SW 1271 (cell line): Measurements from ENCODE around the gene SGCD.

Source experiments
- DNase-seq, 2 experiments: peaks; one replicate each; lab custom pipeline; 2025; lab: John Stamatoyannopoulos, UW

SGCD gene

GRCh38 chr5:156513123-156513815 is 186.3 kb downstream of the SGCD start:
- no peak for DNase-seq

DNA sequence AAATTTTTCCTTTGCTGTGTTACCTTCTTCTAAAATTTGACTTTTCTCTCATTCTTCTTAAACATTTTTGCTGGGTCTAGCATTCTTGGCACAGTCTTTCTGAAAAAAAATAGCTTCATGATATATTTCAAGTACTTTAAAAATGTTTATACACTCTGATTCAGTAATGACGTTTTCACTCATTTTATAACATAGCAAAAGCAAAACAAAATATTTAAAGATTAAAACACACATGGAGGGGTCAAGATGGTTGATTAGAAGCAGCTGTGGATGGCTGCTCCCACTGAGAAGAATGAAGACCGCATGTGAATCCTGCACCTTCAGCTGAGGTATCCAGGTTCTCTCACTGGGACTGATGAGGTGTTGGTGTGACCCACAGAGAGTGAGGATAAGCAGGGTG is 188.2 kb downstream of the SGCD start:
- no peak for DNase-seq

- no peak for DNase-seq
These were observed 188.9 kb downstream of the SGCD start for GRCh38 chr5:156515803-156516360.

DNA sequence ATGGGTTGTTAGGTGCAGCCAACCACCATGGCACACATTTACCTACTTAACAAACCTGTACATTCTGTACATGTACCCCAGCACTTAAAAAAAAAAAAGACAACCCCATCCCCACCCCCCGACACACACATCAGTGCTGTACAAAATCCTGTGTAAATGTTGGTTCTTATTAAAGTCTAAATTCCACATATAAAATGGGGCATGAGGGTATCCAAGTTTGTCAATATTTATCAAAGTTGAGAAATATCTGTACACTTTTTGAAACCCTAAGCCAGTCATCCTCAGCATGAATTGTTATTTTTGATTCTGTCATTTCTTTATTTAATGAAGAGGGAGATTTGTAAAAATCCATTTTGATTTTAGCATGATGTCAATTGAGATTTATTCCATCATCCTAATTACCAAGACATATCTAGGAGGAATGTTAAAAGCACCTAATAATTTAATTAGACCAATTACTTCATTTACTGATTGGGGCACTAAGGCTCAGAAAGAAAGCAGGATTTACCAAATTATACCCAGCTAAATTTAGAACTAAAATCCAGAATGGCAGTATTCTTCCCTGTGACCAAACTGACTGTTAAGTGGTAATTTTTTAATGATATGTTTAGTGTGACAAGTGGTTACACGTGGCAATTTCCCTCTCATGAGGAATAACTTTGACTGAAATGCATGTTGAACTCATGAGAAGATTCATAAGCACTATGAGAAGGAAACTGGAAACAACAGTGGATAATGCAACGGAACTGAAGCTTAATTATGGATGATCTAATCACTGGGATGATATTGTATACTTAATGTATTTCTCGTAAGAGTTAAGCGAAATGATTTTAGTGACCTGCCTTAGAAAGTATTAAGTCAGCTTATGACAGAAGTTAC is 195.9 kb downstream of the SGCD start:
- no peak for DNase-seq

- DNase-seq: no peak
These were observed 196.6 kb downstream of the SGCD start for GRCh38 chr5:156523607-156524006.

DNA sequence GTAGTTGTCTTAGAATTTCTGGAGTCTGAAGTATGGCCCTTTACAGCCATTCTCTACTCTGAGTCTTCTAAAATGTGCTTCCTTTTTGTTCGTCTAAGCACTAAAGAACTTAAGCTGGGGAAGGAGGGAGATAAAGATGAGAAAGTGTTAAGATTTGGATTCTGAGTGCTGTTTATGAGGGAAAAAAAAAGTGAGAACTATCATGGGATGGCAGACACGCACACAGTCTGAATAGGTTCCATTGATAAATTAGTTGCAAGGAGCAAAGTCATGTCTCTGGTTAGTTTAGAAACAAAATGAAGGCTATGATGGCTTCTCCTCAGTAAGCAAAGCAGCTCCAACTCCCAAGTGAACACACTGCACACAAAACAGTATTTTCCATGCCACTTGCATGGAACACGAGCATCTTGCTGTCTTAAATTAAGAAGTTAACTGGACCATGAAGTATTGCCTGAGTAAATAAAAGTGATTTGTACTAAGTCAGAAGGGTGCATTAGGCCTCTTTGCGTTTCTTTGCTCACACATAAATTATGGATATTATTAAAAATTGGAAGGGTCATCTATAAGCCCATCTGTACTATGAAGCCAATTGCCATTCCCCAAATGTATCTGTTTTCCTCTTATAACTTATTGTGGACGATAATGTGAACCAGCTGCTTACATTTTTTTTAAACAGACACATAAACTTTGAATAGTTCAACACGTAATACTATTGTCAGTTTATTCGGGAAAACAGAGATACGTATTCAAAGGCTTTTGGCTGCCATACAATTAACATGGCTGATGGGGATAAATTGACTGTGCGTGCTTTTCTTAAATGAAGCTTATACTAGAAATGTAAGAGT is 199.3 kb downstream of the SGCD start:
- no peak for DNase-seq

DNA sequence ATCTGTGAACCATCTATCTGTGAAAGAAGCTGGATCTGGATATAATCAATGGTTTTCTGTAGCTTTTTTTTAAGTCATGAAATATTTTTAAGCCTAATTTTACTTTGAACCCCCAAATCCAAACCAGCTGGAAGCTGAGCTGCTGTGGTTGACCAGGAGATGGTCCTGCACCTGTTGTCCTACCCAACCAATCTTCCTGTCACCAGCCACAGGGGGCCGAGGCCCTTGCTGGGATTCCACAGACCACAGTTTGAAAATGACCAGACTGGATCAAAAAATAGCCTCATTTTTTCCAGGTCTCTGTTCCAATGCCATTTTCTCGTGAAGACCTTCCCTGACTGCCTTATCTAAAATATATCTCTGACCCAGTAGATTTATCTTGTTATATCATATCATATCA is 200.6 kb downstream of the SGCD start:
- DNase-seq: no peak

GRCh38 chr5:156528673-156529072 is 201.7 kb downstream of the SGCD start:
- no peak for DNase-seq

DNA sequence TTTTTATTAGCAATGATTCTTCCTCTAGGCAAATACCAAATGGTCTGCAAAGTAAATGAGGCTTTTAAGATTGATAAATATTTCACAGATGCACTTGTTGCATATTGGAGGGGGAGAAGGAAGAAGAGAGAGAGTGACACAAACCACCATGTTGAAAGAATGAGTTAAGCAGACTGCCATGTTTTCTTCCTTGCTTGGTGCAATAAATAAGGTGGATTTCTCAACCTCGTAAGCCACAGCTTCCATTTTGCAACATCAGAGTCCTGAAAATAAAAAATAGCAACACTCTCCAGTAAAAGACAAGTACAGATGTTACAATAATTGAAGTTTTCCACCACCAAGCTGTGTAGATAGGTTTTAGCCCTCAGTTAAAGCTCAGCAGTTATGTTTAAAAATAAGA is 202.9 kb downstream of the SGCD start:
- no peak for DNase-seq

DNA sequence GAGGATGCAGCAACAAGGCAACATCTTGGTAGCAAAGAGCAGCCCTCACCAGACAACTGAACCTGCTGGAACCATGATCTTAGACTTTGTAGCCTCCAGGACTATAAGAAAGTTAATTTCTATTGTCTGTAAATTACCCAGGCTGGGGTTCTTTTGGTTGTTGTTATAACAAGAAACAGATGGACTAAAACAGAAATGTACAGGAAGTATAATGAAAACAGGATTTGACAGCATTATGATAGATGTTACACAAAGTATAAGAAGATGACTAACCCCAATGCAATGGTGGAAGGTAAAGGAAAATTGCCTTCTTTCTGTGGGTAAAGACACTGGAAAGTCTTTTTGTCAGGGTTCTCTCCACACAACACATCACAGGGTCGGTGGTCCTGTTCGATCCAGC is 204.2 kb downstream of the SGCD start:
- no peak for DNase-seq

DNA sequence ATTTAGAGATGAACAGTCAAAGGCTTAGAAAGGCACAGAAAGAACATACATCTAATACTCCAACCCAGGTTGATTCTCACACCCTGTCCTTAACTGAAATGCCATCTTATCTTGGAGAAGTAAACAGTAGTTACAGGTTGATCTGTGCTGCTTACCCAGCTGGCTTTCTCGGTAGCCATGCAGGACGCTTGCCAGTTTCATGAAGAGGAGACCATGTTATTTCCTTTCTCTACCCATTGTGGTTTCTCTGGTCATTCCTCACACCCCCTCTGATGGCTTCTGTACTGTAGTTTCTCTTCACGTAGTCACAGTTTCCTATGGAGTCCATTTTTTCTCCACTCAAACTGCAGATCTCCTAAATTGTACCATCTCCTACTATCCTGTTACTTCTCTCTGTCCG is 206.0 kb downstream of the SGCD start:
- no peak for DNase-seq

- DNase-seq: no peak
These were observed 207.1 kb downstream of the SGCD start for GRCh38 chr5:156534085-156534484.

DNA sequence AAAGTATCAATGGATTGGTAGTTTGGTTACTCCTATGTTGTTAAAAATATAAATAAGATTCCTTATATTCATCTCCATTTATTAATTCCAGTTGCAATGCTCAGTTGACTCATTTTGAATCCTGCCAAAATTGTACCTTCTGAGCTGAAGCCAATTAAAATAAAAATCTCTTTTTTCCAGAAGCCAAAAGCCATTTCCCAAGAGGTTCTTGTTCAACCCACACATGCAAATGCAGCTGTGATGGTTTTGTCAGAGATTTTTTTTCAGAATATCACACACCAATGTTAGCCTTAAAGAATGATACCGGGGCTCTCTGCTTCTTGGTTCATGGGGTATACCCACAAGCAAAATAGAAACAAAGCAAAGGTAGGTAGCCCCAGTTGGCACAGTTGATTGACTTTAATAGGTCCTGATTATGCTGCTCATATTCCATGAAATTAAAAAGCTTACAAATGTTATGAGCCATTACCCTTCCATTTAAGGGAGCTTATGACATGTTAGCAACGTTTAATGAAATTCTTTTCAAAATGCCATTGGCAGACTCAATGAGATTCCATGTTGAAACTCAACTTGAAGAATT is 208.0 kb downstream of the SGCD start:
- DNase-seq: no peak

GRCh38 chr5:156540491-156540890 is 213.5 kb downstream of the SGCD start:
- no peak for DNase-seq

DNA sequence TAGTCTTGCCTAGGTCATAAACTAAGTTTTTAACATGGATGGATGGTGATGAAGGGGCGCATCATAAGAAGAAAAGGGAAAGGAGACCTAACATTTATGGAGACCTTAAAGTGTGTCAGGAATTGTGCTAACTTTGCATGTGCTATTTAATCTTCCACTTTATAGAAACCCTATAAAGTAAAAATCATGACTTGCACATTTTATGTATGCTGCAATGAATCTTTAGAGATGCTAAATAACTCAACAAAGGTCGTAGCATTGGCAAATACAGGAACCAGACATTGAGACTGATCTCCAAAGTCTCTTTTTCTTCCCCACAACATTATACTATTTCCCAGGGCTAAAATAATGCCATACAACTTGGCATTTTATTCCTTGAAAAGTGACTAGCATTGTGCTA is 214.6 kb downstream of the SGCD start:
- no peak for DNase-seq

DNA sequence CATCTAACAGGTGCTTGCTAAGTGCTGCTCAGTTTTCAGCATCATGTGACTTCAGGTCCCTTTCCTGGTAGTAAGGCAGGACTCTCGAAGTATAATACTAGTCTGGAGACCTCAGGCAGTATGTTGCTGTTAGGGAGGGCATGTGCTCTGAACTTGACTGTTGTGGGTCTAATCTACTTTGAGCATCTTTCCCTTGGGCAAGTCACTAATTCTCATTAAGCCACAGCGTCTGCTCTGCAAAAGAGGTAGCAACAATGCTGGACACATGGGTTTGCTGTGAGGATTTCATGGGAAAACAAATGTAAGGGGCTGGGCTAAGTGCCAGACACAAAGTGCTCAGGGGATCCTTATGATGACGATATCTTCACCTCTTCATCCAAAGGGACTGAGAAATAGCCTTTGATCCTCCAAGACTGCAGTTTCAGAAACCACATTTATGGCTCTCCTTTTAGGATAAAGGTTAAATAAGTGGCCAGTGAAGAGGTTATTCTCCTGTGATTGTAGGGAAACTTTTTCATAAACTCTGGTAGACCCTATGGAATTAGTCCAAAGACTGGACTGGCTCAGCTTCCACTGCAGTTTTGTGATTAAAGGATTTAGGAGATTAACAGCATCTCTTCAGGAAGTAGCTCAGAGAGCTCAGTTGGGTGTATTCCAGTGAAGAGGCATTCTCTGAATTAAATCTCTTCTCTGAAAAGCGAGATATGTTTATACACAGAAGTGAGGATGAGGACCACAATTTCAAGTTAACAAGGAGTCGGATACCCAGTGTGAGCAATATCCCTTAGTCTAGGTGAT is 216.6 kb downstream of the SGCD start:
- no peak for DNase-seq

- DNase-seq: no peak
These were observed 225.9 kb downstream of the SGCD start for GRCh38 chr5:156552855-156553358.

DNA sequence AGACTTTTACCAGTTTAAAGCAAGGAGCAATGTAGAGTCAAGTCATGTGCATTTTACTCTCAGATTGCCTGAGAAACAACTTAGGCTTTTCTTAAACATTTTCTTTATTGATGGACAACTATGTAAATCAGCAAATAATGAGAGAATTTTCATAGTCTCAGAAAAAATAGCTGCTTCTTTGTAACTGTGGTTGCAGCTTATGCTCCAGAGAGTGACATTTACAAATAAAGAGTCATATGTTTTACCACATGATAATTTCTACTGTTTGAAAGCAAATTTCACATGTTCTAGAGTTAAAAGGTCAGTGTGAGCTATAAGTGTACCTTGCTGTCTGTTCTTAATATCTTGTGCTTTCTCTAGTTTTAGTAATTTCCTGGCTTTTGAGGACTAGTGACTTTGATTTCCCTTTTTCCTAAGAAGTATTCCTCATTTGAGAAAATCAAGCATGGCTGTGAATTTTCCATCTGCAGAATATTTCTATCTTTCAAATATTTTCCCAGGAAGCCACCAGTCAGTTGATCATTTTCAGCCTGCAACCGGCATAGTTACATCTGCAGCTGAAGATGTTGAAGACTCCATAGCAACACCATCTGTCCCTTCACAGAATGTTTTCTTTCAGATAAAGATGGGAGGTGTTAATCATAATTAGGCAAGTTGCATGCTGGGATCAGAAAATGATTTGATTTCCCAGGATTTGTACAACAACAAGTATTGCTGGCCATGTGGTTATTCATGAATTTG is 229.9 kb downstream of the SGCD start:
- DNase-seq: no peak

- no peak for DNase-seq
These were observed 233.0 kb downstream of the SGCD start for GRCh38 chr5:156560002-156560401.

DNA sequence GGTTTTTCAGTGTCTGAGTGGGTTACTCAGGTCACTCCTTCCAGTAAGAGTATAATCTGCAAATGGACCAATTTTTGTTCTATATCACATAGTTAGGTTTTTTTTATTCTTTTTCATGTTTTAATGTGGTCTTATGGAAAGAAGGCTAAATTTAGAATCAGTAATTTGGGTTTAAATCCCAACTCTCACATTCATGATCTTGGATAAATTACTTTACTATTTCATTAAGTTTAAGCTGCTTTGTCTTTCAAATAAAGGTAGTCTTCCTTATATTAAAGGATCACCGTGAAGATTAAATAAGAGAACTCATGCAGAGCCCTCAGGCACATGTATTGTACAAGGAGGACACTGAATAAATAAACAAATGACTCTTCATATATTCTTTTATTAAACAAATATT is 234.7 kb downstream of the SGCD start:
- no peak for DNase-seq
